Endodermal cell (in vitro differentiated cells): ENCODE results near the gene DPF3. TPM values are rescaled to one million over a fixed set of nuclear protein-coding genes. Genes with fewer than 3 reads are reported as not detected.

ENCODE experiments used
- DNase-seq: peaks from one replicate; pipeline ENCODE4 v3.0.0-alpha.2; 2017
- H3K27ac ChIP-seq: 2 replicates; pipeline ENCODE4 v1.5.1; 2013; ENCODE audit warnings: mild to moderate bottlenecking, low read depth, low read length, moderate library complexity
- H3K27me3 ChIP-seq: 2 replicates; pipeline ENCODE4 v1.6.1; 2013; ENCODE audit warnings: mild to moderate bottlenecking, low read length, moderate library complexity; ENCODE audit not compliant: insufficient read depth, control insufficient read depth, poor library complexity, severe bottlenecking
- H3K36me3 ChIP-seq: 2 replicates; pipeline ENCODE4 v1.7.0; 2013; ENCODE audit warnings: mild to moderate bottlenecking, low read length, moderate library complexity; ENCODE audit not compliant: control insufficient read depth, insufficient read depth
- H3K4me1 ChIP-seq: one replicate; pipeline ENCODE4 v1.7.0; 2013; ENCODE audit warnings: low read length; ENCODE audit not compliant: control insufficient read depth, insufficient read depth
- H3K4me3 ChIP-seq: 2 replicates; pipeline ENCODE4 v1.5.1; 2013; ENCODE audit warnings: mild to moderate bottlenecking, low read length, moderate library complexity
- H3K9ac ChIP-seq: 2 replicates; pipeline ENCODE4 v1.6.1; 2013; ENCODE audit warnings: mild to moderate bottlenecking, low read length, moderate library complexity; ENCODE audit not compliant: poor library complexity, severe bottlenecking; ENCODE audit errors: extremely low read depth
- H3K9me3 ChIP-seq: 2 replicates; pipeline ENCODE4 v1.6.1; 2013; ENCODE audit warnings: mild to moderate bottlenecking, low read length, moderate library complexity; ENCODE audit not compliant: control insufficient read depth
- H3K27ac Mint-ChIP-seq: 2 replicates; pipeline ENCODE4 v1.8.0; 2020; ENCODE audit warnings: mixed read lengths
- H3K27me3 Mint-ChIP-seq: 2 replicates; pipeline ENCODE4 v1.8.0; 2021; ENCODE audit warnings: mild to moderate bottlenecking, mixed read lengths; ENCODE audit not compliant: insufficient read depth
- H3K36me3 Mint-ChIP-seq: 2 replicates; pipeline ENCODE4 v1.8.0; 2020; ENCODE audit warnings: low read depth, mixed read lengths
- H3K4me1 Mint-ChIP-seq: 2 replicates; pipeline ENCODE4 v1.8.0; 2020; ENCODE audit warnings: mixed read lengths
- H3K4me3 Mint-ChIP-seq: 2 replicates; pipeline ENCODE4 v1.8.0; 2020; ENCODE audit warnings: mild to moderate bottlenecking, moderate library complexity, mixed read lengths
- H3K9me3 Mint-ChIP-seq: 2 replicates; pipeline ENCODE4 v1.8.0; 2020; ENCODE audit warnings: mild to moderate bottlenecking, mixed read lengths
- CTCF ChIP-seq: fragments of 200-600 bp; sonication (generic); conservative IDR thresholded peaks from 2 replicates; pipeline ENCODE4 v1.5.0; 2021; ENCODE audit warnings: antibody characterized with exemption, mild to moderate bottlenecking
- WGBS, 2 experiments: methylation state at CpG; one replicate each; pipeline versions ENCODE4 v1.1.5 to v1.1.7; 2013; ENCODE audit warnings: missing lambda C conversion rate in 2 of 2, mixed read lengths in 1 of 2; ENCODE audit not compliant: insufficient coverage in 1 of 2, insufficient read length in 1 of 2; 5-methylcytosine and 5-hydroxymethylcytosine counted together
- total RNA-seq, 2 donors: library from RNA; stranded (reverse); fragmentation: NEBNext Ultra II Directional in 1 of 2; extraction: Animal tissue kit (Norgen Biotek cat#: 25700) in 1 of 2; gene quantifications; 2 replicates in 1 of 2; 3 replicates in 1 of 2; pipeline ENCODE4 v1.2.1, GENCODE V29; 2021

DPF3 gene
- total RNA-seq, 2 donors from 2014 or later = not detected

GRCh38 chr14:72644758-72645489 is 249.0 kb downstream of the DPF3 start:
- Histone ChIP-seq H3K4me3 (no peak overlapping the region), H3K9ac (no peak overlapping the region), H3K4me1 (peaks cover 4% of the 10 kb centered on the region), H3K9me3 (no peaks in the 10 kb centered on the region), H3K36me3 (no peaks in the 10 kb centered on the region), H3K27ac (no peak overlapping the region), H3K27me3 (no peaks in the 10 kb centered on the region)
- Mint-ChIP-seq H3K4me3 (no peak overlapping the region), H3K4me1 (no peaks in the 10 kb centered on the region), H3K27ac (no peak overlapping the region), H3K27me3 (peaks cover 3% of the 10 kb centered on the region), H3K9me3 (peaks cover 12% of the 10 kb centered on the region), H3K36me3 (no peaks in the 10 kb centered on the region)
- 81 to 90% methylated on average over 2 to 3 of the region's 4 CpGs for WGBS, 2 experiments
- TF ChIP-seq CTCF = peak; percentile 43
- no peak for DNase-seq

- Histone ChIP-seq H3K4me3 (no peak overlapping the region), H3K9ac (no peak overlapping the region), H3K36me3 (no peaks in the 10 kb centered on the region), H3K4me1 (peaks cover 4% of the 10 kb centered on the region), H3K9me3 (peaks cover 8% of the 10 kb centered on the region), H3K27ac (no peak overlapping the region), H3K27me3 (no peaks in the 10 kb centered on the region)
- H3K27me3 Mint-ChIP-seq = peaks cover 3% of the 10 kb centered on the region
- H3K4me3 Mint-ChIP-seq = no peak overlapping the region
- peaks cover 17% of the 10 kb centered on the region for H3K9me3 Mint-ChIP-seq
- WGBS, 2 experiments = 89 to 94% methylated on average over 6 of the region's 6 CpGs
- H3K36me3 Mint-ChIP-seq = no peaks in the 10 kb centered on the region
- DNase-seq = no peak
- no peak overlapping the region for H3K27ac Mint-ChIP-seq
- no peak for TF ChIP-seq CTCF
- no peaks in the 10 kb centered on the region for H3K4me1 Mint-ChIP-seq
Observed at GRCh38 chr14:72644038-72644437, 249.9 kb downstream of the DPF3 start.

- Mint-ChIP-seq H3K4me3 (no peak overlapping the region), H3K9me3 (peaks cover 19% of the 10 kb centered on the region), H3K27ac (no peak overlapping the region), H3K4me1 (no peaks in the 10 kb centered on the region), H3K36me3 (no peaks in the 10 kb centered on the region), H3K27me3 (peaks cover 3% of the 10 kb centered on the region)
- no peak for DNase-seq
- Histone ChIP-seq H3K36me3 (no peaks in the 10 kb centered on the region), H3K27ac (no peak overlapping the region), H3K9ac (no peak overlapping the region), H3K4me1 (peaks cover 4% of the 10 kb centered on the region), H3K9me3 (peaks cover 9% of the 10 kb centered on the region), H3K4me3 (no peak overlapping the region), H3K27me3 (no peaks in the 10 kb centered on the region)
- 86 to 87% methylated on average over 1 to 5 of the region's 5 CpGs for WGBS, 2 experiments
- TF ChIP-seq CTCF = no peak
Observed at GRCh38 chr14:72643317-72643801, 250.5 kb downstream of the DPF3 start.
